Measurements from ENCODE around the gene ANTXR2.

Gene ANTXR2

DNA sequence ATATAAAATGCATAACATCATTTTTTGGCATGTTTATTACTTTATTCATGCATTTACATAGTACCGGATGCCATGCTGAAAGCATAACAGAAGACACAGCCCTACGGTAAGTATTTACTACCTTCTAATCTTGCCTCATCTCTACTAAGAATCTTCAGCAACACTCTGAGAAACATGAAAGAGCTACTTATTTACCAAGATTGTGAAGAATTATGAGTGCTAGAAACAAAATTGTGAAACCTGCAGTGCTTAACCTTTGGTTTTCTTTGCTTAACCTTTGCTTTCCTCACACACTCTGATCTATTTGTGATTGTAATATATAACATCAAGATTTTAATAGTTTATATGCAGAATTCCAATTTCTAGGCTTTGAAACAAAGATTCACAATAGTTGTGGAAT lies 7.4 kb downstream of the ANTXR2 start:
- no peak for DNase-seq

DNA sequence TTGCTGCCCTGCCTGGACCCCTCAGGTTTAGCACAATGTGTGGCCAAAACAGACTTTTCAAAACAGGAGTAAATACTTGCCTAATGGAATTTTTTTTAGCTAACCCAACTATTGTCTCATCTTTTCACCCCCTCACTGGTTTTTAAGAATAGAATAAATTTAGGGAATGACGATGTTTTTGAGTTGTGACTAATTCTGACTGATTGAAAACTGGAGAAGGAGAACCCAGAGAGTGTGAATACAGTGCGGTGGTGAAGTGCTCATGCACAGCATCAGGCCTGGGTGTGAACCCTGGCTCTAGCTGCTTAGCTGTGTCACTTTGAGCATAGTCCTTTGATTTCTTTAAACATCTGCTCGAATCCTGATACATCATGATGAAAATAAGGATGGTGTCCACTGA lies 10.5 kb downstream of the ANTXR2 start:
- no peak for DNase-seq

DNA sequence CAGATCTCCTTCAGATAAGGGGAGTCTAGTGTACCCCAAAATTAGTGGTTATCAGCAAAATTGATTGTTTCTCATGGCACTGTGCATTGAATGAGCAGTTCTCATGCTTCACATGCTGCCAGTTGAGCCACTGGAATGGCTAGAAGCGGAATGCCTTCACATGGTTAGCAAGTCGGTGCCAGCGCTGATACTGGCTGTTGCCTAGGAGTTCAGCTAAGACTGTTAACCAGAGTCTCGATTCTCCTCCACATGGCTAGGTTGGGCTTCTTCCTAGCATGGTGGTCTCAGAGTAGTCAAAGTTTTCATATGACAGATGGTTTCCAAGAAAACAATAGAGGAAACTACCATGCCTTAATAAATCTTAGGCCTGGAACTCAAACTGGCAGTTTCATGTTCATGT lies 12.2 kb downstream of the ANTXR2 start:
- no peak for DNase-seq

DNA sequence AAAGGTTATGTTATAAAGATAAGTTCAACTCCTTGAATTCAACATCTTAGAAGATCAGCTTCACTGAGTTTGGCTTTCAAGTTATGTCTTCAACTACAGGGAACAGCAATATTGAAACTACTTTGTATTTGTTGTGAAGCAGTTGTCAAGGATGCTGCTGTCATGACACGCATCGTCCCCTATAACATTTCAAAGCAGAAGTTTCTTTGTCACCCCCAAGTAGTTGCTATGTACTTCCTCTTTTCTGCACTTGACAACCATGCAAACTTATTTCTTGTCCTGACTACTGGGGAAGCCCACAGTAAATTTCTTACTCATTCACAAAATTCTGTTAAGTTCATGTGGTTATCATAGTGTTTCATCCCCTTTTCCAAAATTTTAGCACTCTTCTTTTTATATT lies 14.3 kb downstream of the ANTXR2 start:
- DNase-seq, result no peak

DNA sequence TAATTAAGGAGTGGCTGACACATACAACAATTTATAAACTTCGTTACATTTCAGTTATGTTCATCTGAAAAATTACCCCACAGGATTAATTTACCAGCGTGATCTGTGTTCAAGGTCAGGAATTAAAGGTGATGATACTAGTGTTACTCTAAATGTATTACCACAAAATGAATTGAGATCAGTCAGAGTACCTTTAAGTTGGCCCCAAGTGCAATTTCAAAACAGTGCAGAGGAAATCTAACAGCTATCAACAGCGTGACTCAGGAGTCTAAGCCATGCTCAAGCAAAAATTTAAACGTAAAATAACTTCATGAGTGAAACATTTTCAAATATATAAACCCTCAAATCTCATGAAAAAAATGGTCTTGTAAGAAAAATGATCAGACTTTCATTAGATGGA lies 18.7 kb downstream of the ANTXR2 start:
- DNase-seq, result no peak

DNA sequence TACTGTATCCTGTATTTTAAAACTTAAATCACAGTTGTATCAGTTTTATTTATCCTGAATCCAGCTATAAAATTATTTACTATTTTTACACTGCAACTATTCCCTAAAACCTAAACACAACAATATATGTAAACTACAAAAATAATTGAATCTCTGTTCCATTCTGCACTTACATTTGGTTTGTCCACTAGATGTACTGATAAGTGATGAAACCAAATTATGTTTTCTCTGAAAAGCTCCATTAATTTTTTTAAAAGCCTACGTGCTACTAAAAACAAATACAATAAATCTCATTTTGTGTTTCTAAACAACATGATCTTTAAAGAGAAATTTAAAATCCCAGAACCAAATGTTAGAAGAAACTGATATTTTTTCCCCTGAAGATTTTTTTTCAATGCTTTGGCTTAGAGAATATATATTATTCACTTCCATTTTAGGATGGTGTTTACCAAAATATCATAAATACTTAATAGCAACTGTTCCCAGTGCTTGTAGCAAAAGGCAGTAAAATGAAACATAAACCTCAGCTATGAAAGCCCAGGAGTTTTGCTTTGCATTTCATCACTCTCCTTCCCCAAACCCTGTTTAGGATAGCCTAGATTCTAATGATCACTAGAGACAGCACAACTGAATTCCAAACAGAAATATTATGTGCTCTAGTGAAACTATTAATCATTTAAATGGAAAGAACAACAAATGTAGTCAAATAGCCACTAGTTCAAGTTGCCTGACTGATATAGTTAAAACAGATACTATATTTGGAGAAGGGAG lies 19.7 kb downstream of the ANTXR2 start:
- DNase-seq, result no peak

DNA sequence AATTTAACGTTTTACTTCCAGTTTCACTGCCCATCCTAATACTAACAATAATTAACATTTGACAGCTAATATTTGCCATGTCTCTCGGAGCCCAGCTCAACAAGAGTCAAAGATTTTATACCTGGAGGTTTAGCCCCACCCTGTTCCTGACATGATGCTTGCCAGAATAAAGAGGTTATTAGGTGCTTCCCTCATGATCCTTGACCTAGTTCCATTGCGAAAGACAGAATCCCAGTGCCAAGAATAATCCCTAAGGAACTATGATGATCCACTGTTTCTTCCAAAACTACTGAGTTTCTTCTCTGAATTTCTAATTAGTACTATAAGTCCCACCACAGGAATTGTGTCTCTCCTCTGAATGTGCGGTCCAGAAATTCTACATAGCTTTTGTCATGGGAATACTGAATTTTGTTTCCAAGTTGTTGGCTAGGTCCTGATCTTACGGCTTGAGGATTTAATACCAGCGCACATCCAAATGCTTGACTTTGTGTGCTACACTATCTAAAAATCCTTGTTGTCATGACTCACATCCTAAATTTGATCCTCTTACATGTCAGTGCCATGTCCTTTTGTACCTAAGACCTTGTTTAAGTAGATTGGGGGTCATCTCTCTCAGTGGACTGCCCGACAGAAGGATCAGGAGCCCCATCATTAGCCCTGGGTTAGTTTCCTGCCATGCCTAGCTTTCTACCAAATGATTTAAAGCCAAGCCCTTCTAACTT lies 23.1 kb downstream of the ANTXR2 start:
- DNase-seq, result no peak

DNA sequence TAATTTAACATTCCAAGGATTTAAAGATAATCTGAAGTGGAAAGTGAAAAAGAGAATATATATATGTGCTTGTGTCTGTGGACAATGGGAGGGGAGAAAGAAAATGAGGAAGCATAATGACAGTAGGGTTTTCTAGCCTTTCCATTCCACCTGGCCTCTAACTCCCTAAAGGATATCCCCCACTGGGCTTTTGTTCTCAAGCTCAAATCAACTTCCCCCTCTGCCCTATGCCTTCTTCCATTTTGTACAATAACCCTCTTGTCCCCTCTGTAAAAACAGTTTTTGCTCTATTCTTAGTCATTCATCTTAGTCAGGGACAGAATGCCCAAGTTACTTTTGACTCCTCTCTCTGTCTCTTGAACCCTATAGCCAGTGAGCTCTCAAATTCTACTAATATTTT lies 23.6 kb downstream of the ANTXR2 start:
- no peak for DNase-seq

DNA sequence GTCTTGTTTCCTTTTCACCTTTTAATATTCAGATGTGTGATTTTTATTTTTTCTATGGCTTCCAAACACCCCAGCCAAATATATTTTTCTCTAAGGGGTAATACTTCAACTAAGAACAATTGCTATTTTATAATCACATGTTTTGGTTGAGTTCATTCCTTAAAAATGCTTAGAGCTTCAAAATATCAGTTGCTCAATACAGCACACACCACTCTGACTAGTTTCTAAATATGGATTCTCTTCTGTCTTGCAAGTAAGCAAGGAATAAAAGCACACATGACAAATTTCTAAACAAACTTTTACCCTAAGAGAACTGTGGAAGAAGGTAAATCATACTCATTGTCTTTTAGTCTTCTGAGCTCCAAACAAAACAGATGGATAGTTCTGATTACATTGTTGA lies 27.2 kb downstream of the ANTXR2 start:
- no peak for DNase-seq

DNA sequence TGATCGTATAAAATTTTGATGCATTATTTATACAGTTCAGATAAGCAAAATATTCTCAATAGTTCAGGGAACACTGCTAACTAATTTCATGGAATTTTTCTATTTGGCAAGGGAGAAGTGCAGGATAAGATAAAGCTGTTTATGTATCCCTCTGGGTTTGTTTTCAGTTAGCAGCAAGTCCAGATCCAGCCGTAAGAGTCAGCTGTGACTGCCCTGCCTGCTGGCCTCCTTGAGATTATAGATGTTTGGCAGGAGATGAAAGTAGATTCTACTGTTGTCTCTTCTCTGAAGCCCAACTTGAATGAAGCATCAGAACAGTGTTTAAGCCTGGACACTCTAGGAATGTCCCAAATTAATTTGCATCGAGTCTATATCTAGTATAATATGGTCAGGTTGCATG lies 29.5 kb downstream of the ANTXR2 start:
- no peak for DNase-seq

DNA sequence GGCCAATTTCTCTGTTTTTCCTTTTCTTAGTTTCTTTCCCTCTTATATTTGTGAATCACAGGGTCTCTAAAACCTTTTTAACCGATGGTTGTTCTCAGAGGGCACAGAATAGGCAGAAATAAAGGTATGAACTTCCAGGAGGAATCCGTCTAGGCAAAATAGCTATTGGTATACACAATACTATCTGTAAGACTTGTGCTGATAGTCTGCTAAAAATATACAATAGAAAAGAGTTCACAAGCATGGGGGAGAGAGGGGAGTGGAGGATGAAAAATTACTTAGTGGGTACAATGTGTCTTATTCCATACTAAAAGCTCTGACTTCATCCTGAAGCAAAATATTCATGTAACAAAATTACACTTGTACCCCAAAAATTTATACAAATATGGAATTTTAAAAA lies 30.2 kb downstream of the ANTXR2 start:
- no peak for DNase-seq

DNA sequence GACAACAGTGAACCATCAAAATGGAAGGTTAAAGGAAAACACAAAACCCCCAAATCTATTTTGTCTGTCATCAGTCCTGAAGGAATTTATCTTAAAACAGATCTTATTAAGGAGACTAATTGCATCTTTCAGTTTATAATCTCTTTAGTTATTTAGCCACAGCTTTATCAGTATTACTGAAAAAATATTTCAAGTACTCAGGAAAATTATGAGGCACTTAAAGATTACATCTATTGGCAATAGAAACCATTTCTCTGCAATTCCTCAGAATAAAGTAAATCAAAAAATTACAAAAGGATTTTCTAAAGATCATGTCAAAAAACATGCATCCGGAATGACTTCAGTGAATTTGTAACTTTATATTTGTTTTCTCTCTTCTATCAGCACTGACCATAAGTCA lies 35.2 kb downstream of the ANTXR2 start:
- DNase-seq, result no peak

DNA sequence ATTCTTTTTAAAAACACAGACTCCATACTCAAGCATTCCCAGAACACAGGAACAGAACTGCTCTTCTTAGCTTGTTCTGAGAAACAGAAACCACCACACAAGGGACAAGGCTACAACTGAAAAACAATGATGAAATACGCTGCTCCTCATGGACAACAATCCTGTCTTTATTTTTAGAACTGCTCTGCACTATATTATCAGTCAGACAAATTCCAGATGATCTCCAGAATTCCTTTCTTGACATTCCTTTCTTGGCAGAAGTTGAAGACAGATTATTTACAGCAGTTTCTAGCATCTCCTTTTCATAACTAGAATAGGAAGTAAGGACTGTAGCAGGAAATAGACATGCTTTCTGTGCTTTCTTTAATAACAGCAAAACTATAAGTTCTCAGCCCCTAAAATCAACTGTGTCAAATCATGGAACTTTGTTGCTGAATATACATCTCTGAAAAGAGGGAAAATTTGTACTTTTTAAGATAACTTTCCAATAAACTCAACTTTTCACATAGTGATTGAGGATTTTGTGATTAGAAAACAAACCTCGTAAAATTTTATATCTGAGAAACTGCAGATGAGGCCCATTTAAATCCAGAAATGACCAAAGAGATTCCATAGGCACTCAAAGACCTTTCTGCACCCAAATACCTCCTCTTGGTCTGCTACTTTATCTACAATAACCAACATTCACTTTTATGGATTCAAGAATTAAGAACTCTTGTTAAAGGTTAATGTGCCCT lies 35.9 kb downstream of the ANTXR2 start:
- DNase-seq, result no peak

DNA sequence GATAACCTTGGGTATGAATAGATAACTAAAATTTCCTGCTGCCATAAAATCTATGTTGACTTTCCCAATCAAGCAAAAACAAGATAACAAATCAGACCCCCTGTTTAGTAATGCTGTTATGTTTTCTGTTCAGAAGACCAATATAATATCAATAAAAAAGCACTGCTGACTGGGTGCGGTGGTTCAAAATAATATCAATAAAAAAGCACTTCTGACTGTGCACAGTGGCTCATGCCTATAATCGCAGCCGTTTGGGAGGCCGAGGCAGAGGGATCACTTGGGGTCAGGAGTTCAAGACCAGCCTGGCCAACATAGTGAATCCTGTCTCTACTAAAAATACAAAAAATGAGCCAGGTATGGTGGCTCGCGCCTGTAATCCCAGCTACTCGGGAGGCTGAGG lies 36.7 kb downstream of the ANTXR2 start:
- DNase-seq, result no peak

DNA sequence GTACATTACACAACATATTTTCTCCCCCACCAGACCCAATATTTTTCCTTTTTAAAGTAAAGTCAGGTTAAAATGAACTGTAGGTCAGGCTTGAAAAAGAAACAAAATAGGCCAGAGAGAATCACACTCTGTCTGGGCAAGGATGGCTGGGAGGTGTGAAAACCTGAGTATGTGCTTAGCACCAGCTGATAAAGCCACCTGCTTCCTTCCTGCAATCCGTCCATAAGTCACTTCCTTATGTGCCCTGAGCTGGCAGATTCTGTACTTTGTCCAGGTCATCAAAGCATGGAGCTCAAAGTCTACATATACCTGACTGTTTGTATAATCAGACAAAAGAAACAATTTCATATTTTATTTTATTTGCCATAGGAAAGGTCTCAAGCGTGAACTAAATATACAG lies 37.7 kb downstream of the ANTXR2 start:
- DNase-seq, result no peak

DNA sequence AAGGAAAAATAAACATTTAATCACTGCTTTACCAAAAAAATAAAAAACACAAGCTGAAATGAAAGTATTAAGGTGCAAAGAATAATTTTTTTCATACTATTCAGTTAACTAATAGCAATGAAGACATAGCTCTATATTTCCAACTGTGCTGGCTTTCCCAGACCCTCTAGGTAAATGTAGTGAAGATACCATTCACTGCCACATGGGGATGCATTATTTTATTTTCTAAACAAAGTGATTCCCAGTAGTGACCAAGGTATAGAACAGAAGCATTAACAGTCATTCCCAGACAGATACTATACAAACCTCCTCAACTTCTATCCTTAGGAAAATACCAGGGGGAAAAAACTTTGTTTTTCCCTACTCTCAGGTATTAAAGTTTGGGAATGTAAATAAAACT lies 39.4 kb downstream of the ANTXR2 start:
- DNase-seq, result no peak

DNA sequence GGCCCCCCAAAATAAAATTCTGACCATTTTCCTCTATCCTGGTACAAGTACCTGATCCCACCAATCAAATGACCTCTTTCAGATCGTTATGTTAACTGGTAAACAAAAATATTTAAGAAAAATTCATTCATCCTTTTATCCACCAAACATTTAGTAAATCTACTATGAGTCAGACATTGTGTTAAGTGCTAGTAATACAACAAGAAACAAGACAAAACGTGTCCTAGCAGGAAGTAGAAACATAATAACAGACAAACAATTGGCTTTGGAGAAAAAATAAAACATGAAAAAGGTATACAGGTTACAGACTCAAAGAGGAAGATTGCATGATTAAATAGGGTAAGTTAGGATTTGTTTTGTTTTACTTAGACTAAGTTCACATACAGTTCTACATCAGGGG lies 43.7 kb downstream of the ANTXR2 start:
- no peak for DNase-seq

DNA sequence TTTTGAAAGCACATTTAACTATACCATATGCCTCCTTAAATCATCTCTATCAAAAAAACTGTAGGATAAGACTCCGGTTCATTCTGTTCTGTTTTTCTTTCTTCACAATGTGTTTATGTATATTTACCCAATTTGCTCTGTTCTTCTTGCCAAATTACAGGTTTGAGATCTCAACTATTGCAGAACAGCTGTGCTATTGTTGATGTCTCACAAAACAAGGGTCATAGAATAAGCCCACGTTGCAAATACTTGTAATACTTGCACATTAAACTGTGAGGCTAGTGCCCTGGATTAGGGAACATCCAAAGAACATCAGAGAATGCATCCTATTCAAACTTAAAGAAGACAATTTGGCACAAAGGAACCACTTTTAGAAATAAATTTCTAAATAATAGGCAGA lies 45.4 kb downstream of the ANTXR2 start:
- DNase-seq, result no peak

DNA sequence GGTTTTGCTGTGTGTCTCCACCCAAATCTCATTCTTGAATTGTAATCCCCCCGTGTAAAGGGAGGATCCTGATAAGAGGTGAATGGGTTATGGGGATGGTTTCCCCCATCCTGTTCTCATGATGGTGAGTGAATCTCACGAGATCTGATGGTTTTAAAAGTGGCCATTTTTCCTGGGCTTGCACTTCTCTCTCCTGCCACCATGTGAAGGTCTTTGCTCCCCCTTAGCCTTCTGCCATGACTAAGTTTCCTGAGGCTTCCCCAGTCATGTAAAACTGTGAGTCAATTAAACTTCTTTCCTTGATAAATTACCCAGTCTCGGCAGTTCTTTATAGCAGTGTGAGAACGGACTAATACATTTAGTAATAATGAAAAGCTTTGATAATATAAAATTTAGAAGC lies 46.9 kb downstream of the ANTXR2 start:
- no peak for DNase-seq

DNA sequence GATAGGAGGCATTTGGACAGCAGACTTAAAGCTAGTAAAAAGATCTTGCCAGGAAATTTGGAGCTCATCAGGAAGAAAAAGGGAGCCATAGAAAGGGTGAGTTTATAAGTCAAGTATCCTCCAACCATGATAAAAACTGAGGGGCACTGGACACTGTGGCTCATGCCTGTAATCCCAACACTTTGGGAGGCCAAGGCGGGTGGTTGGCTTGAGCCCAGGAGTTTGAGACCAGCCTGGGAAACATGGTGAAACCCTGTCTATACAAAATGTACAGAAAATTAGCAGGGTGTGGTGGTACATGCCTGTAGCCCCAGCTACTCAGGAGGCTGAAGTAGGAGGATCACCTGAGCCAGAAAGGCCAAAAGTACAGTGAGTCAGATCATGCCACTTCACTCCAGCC lies 48.7 kb downstream of the ANTXR2 start:
- DNase-seq, result no peak

DNA sequence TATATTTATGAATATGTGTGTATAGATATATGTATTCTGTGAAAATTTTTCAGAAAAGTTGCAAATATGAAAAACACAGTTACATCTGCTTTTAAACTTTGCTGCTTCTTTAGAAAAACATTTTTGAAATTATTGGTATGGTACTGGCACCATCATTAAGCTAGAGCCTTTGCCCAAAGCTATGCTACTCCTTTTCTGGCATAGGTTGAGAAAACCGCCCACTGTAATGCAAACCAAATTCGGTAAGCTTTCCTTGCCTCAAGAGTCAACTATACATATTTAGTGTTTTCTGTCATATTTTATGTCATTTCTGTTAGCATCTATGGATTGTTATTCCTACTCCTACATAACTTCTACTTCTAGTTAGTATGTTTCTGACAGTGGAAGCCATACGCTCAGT lies 50.7 kb downstream of the ANTXR2 start:
- DNase-seq, result no peak

DNA sequence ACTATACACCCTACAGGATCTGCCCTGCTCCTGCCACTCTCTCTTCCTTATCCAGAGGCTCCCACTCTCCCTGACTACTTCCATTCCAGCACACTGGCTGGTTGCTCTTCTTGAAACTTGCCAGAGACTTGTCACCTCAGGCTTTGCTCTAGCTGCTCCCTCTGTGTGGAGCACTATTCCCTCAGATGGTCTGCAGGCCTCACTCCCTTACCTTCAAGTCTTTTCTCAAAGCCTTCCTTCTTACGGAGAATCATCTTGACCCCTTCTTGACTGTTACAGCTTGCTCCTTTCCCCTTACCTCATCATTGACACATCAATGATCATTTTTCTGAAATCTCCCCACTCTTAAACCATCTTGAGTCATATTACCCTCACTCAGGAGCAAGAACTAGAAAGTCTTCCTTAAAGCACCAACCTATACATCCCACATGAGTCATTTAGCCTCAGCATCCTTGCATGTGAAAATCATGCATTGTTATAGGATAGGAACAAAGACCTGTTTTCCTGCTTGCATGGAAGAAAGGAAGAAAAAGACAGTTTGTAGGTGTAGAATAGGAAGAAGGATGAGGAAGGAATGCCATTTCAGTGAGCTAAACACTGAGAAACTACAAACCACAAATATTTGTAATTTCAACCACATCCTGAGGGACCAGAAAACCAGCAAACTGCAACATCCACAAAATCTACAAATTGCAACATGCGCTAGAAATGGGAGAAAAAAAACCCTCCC lies 55.7 kb downstream of the ANTXR2 start:
- no peak for DNase-seq

DNA sequence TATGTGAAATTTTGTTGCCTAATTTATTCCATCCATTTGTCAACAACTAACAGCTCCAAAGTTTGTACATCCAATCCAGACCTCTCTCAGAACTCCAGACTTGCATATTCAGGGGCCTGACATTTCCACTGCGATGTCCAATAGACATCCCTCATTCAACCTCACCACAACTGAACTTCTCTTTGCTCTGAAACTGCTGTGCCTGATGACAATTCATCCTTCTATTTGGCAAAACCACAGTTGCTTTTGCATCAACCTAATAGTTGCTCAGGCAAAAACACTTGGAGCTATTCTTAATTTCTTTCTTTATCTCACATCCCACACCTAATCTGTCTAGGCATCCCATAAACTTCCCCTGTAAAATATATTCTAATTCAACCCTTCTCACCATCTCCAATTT lies 56.5 kb downstream of the ANTXR2 start:
- DNase-seq, result no peak
